ENCODE data around the gene DSP.

GRCh38 chr6:7541175-7542064 is at the start of gene DSP:
- TF ChIP-seq CTCF (IDR thresholded peaks at IDR 0.05; ENCODE audit: insufficient read depth, low read length) = no peak
- TF ChIP-seq POLR2AphosphoS5 (IDR thresholded peaks at IDR 0.05; ENCODE audit: low read depth) = no peak
